Stimulated activated CD8-positive, alpha-beta memory T cell treated with anti-CD3 and anti-CD28 coated beads, Interleukin-2, amount 100 ng/mL, for 1 hour (primary cell): Measurements from ENCODE around the gene DENND2D.

ENCODE experiments used
- DNase-seq, 2 donors: peaks; one replicate each; pipeline ENCODE4 v3.0.0-alpha.2; 2020; ENCODE audit warnings: low read depth in 2 of 2

Gene DENND2D

DNA sequence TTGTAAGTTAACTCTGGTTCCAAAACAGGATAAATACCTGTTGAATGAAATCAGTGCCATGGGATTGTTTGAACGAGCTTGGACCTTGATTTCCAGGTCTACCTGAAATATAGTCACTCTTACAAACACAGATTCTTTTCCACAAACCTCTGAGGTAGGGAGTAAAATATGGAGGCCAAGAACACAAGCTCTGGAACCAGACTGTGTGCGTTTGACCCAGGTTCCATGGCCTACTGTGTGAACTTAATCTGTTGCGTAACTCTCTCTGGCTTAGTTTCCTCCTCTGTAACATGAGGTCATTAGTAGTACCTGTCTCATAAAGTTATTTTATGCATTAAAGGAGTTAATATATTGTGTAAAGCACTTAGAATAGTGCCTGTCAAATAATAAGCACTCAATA, 25.1 kb downstream of the DENND2D start:
- DNase-seq, result no peak

DNA sequence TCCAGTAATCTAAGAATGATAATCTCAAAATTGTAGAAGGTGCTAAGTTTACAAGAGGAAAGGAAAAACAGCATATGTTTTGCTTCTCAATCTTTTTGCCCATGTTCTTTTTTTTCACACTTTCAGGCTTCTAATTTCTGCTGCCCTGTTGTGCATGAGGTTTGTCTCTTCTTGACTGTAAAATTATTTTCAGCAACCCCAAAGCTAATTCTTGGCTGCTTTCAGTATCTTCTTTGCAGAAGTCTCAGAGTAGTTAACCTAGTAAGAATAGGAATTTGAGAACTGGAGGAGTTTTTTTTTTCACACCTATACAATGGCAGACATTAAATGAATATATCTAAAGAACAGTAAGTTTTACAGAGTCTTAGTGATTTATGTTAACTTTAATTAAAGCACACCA, 26.4 kb downstream of the DENND2D start:
- DNase-seq, result no peak

- no peak for DNase-seq
These were observed 28.0 kb downstream of the DENND2D start for GRCh38 chr1:111172463-111172862.

- DNase-seq, result no peak
These were observed 36.3 kb downstream of the DENND2D start for GRCh38 chr1:111164151-111164550.

DNA sequence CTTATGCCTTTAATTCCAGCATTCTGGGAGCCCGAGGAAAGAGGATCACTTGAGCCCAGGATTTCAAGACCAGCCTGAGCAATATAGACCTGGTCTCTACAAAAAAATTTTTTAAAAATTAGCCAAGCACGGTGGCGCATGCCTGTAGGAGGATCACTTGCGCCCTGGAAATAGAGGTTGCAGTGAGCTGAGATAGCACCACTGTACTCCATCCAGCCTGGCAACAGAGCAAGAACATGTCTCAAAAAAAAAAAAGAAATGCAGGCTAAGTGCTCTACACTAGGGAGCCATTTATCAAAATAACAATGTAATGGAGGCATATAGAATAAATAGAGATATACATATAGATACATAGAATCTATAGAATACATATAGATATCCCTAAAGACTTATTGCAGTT, 37.1 kb downstream of the DENND2D start:
- no peak for DNase-seq

GRCh38 chr1:111162488-111162880, 38.0 kb downstream of the DENND2D start:
- DNase-seq, result no peak

DNA sequence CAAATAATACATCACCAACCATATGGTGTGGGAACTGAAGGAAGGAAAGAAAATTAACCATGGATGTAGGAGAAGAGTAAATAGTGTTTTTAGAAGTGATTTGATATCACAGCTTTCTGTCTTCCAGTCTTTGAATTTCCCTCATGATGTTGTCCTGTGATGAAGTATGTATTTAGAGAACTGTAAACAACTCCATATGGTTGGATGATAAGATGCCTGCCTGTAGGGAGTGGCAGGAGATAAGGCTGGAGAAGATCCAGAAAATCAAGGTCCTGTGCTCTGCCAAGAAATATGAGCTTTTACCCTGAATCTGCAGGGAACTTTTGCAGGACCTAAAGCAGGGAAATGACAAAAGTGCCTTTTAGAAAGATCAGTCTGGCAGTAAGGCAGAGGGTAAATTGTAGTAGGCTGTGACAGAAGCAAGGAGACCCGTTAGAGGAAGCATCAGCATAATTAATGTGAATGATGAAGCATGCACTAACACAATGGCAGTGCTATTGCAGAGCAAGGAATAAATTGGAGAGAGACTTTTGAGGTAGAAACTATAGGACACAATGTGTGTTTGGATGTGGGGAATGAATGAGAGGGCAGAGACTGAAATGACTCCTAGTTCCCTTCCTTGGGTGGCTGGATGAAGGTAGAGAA, 38.5 kb downstream of the DENND2D start:
- no peak for DNase-seq

DNA sequence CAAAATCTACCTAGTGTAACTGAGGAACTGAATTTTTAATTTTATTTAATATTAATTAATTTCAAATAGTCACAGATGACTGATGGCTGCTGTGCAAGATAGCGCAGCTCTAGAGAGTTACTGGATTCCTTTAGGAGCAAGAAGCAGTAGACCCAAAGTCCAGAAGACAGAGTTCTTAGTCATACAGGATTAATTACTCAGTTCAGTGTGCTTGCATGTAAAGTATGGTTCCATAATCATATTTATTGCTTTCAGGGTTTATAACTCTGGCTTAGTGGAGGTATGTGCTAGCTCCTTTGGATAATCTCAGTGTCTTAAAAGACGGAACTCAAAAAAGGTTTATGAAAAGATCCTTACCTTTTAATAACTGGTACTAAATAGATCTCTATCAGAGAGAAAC, 43.0 kb downstream of the DENND2D start:
- DNase-seq, result no peak

DNA sequence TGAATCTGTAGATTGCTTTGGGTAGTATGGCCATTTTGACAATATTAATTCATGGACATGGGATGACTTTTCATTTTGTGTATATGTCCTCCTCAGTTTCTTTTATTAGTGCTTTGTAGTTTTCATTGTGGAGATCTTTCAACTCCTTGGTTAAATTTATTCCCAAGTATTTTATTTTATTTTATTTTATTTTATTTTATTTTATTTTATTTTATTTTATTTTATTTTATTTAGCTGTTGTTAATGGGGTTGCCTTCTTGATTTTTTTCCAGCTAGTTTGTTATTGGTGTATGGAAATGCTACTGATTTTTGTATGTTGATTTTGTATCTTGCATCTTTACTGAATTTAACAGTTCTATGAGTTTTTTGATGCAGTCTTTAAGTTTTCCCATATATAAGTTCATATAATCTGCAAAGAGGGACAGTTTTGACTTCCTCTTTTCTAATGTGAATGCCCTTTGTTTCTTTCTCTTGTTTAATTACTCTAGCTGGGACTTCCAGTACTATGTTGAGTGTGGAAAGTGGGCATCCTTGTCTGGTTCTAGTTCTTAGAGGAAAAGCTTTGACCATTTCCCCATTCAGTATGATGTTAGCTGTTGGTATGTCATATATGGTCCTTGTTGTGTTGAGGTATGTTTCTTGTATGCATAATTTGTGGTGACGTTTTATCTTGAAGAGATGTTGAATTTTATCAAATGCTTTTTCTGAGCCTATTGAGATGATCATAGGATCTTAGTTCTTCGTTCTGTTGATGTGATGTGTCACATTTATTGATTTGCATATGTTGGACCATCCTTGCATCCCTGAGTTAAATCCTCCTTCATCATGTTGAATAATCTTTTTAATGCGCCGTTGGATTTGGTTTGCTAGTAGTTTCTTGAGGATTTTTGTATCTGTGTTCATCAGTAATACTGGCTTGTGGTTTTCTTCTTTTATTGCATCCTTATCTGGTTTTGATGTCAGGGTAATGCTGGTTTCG, 46.1 kb downstream of the DENND2D start:
- DNase-seq, result no peak

DNA sequence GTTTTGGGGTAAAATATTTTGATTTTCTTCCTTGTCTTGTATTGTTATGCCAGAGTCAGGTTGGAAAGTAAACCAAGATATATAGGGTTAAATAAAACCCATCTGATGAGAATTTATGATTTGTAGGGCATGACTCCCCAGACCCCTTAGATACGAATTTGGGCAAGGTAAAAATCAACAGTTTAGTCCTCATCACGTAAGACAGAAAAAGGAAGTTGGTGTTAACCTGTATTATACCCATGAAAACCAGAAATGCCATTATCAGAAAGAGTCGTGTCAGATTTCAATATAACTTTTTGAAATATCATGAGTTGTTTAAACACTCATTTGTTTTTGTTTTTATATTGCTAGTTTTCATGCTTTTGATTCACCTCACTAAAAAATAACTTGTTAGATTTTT, 48.6 kb downstream of the DENND2D start:
- no peak for DNase-seq

- no peak for DNase-seq
These were observed 52.0 kb downstream of the DENND2D start for GRCh38 chr1:111148376-111148881.

- no peak for DNase-seq
These were observed 52.5 kb downstream of the DENND2D start for GRCh38 chr1:111147948-111148347.

GRCh38 chr1:111145963-111146768, 54.3 kb downstream of the DENND2D start:
- DNase-seq, result no peak

DNA sequence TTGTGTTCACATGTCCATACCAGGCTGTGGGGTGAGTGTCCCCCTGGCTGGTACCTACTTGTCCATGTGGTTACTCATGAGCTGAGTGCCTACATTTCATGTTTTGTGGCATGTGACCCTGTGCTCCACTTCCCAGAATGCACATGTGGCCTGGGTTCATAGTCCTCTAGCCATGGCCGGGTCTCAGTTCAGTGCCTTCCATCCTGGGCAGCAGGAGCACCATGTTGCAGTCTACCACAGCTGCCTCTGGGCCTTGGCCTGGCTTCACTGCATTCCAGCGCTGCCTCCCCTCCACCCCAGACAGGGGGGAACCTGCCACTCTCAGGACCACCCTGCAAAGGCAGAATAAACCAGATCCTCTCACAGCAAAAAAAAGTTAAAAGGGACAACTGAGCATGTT, 54.9 kb downstream of the DENND2D start:
- DNase-seq, result no peak

DNA sequence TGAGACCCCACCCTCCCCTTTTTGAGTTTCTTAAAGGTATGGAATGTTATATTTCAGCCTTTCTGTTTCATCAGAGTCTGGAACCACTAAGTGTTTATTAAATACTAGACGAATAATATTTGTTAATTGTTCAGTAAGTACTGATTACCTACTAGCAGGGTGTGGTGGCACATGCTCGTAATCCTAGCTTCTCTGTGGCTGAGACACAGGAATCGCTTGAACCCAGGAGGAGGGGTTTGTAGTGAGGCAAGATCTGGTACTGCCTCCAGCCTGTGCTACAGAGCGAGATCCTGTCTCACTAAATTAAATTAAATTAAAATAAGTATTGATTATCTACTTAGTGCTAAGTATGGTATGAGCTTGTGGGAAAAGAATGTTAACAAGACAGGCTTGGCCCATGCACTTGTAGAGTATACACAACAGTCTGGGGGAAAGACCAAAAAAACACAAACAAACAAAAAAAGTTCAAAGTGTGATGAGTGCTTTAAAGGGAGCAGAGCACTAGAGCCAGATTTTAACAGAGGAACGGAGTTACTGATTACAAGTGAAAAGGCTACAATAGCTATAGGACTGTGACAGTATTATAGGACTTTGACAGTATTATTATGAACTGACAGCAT, 58.0 kb downstream of the DENND2D start:
- no peak for DNase-seq

DNA sequence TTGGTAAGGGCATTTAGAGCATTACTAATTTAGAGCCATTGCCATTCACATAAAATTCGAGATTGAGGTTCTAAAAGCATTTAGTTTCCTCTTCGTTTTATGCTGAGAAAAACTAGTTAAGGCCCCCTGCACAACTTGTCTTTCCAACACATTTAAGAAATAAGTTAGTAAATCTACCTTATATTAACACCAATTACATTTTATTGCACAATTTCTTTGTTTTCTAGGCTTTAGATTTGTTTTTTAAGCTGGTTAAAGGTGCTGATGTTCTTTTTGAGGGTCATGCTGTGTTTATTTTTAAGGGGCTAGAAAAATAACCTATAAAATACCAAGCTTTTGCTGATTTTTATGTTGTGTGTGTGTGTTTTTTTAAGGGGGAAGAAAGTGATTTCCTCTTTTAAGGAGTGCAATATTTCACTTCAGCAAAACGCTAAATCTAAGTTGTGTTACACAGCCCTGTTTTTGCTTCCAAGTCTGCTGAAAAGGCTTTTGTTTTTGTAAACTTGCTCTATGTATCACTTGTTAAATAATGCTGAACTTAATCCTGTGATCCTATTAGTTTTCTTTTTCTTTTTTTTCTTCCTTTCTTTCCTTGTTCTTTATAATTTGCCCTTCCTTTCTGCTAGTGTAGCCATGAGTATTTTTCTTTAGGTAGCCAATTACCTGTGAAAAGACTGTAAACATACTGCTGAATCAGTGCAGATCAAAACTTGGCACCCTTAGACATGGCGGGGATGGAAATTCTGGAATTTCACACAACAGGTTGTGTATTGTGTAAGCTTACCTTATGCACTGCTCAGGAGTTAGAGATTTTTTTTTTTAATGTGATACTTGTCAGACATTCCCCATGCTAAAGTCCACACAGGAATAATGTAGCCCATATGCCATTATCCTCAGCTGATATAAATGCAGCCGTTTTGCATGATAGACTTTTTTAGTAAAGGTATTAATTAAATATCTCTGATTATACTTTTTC, 58.9 kb downstream of the DENND2D start:
- no peak for DNase-seq

GRCh38 chr1:111140680-111140967, 59.8 kb downstream of the DENND2D start:
- DNase-seq, result no peak

GRCh38 chr1:111139956-111140679, 60.3 kb downstream of the DENND2D start, which contains the start of the genes CEPT1 and DRAM2:
Gene CEPT1, plus strand, starts transcription at chr1:111140223. Its CDS starts 7,492 bp downstream, at chr1:111147715.
Gene DRAM2, minus strand, starts transcription at chr1:111140093. Its CDS starts 8,539 bp downstream, at chr1:111131554.
- DNase-seq, result peak; percentile 82 to 83

- peak; percentile 27 to 42 for DNase-seq
These were observed 61.0 kb downstream of the DENND2D start for GRCh38 chr1:111139324-111139955.
